ENCODE results near the gene B3GLCT. TPM values are rescaled to one million over a fixed set of nuclear protein-coding genes. Genes with fewer than 3 reads are reported as not detected.

B3GLCT gene
- total RNA-seq, 4 donors from 2014 or later: 10.8 to 14.0 (median 11.8) TPM

GRCh38 chr13:31356991-31357390 lies 157.2 kb downstream of the B3GLCT start:
- Histone ChIP-seq H3K9me3 (no peaks in the 10 kb centered on the region), H3K4me1 (no peaks in the 10 kb centered on the region), H3K4me3 (replicated peaks in 1 of 3) (no peak overlapping the region), H3K27me3 (no peaks in the 10 kb centered on the region), H3K36me3 (no peaks in the 10 kb centered on the region), H3K27ac (no peak overlapping the region)
- no peak for DNase-seq
- intact Hi-C loops (cut with DNase I): no loop called here
- TF ChIP-seq CTCF (IDR thresholded peaks at IDR 0.05): no peak
- TF ChIP-seq POLR2A (IDR thresholded peaks at IDR 0.05): no peak
- 84 to 86% methylated on average over 3 of the region's 3 CpGs for WGBS, 2 donors

- Histone ChIP-seq H3K9me3 (no peaks in the 10 kb centered on the region), H3K4me3 (replicated peaks in 1 of 3) (no peak overlapping the region), H3K4me1 (no peaks in the 10 kb centered on the region), H3K27ac (no peak overlapping the region), H3K36me3 (no peaks in the 10 kb centered on the region), H3K27me3 (no peaks in the 10 kb centered on the region)
- no peak for DNase-seq
- WGBS, 2 donors: 43 to 54% methylated on average over 2 of the region's 2 CpGs
- no peak for TF ChIP-seq POLR2A (IDR thresholded peaks at IDR 0.05)
- intact Hi-C loops (cut with DNase I): no loop called here
Observed at GRCh38 chr13:31357581-31357980, 157.8 kb downstream of the B3GLCT start.

- H3K4me1 ChIP-seq: no peaks in the 10 kb centered on the region
- no peaks in the 10 kb centered on the region for H3K9me3 ChIP-seq
- 83 to 85% methylated on average over 1 of the region's 1 CpG for WGBS, 2 donors
- DNase-seq: no peak
- H3K27me3 ChIP-seq: no peaks in the 10 kb centered on the region
- H3K27ac ChIP-seq: no peak overlapping the region
- H3K36me3 ChIP-seq: no peaks in the 10 kb centered on the region
- intact Hi-C loops (cut with DNase I): no loop called here
- TF ChIP-seq POLR2A (IDR thresholded peaks at IDR 0.05): no peak
- no peak for TF ChIP-seq CTCF (IDR thresholded peaks at IDR 0.05)
- H3K4me3 ChIP-seq (replicated peaks in 1 of 3): no peak overlapping the region
Observed at GRCh38 chr13:31361673-31362072, 161.9 kb downstream of the B3GLCT start.

- Histone ChIP-seq H3K27me3 (no peaks in the 10 kb centered on the region), H3K4me3 (replicated peaks in 1 of 3) (no peak overlapping the region), H3K4me1 (no peaks in the 10 kb centered on the region), H3K27ac (no peak overlapping the region), H3K9me3 (no peaks in the 10 kb centered on the region), H3K36me3 (no peaks in the 10 kb centered on the region)
- intact Hi-C loops (cut with DNase I): no loop called here
- no peak for DNase-seq
- no peak for TF ChIP-seq CTCF (IDR thresholded peaks at IDR 0.05)
- no peak for TF ChIP-seq POLR2A (IDR thresholded peaks at IDR 0.05)
- 65 to 67% methylated on average over 4 of the region's 4 CpGs for WGBS, 2 donors
Observed at GRCh38 chr13:31365630-31366029, 165.9 kb downstream of the B3GLCT start.

- TF ChIP-seq CTCF (IDR thresholded peaks at IDR 0.05) (no peak), POLR2A (IDR thresholded peaks at IDR 0.05) (no peak)
- no peak overlapping the region for H3K27ac ChIP-seq
- no peaks in the 10 kb centered on the region for H3K27me3 ChIP-seq
- no peaks in the 10 kb centered on the region for H3K9me3 ChIP-seq
- H3K4me3 ChIP-seq (replicated peaks in 1 of 3): no peak overlapping the region
- WGBS, 2 donors: 81 to 82% methylated on average over 2 of the region's 2 CpGs
- intact Hi-C loops (cut with DNase I): no loop called here
- H3K4me1 ChIP-seq: no peaks in the 10 kb centered on the region
- DNase-seq: no peak
- no peaks in the 10 kb centered on the region for H3K36me3 ChIP-seq
Observed at GRCh38 chr13:31367410-31367809, 167.6 kb downstream of the B3GLCT start.

GRCh38 chr13:31369213-31369612 lies 169.4 kb downstream of the B3GLCT start:
- Histone ChIP-seq H3K36me3 (no peaks in the 10 kb centered on the region), H3K4me1 (peaks cover 0 to 8% of the 10 kb centered on the region in 2 donors), H3K27ac (no peak overlapping the region), H3K4me3 (replicated peaks in 1 of 3) (no peak overlapping the region), H3K9me3 (no peaks in the 10 kb centered on the region), H3K27me3 (no peaks in the 10 kb centered on the region)
- intact Hi-C loops (cut with DNase I): no loop called here
- no peak for DNase-seq
- no peak for TF ChIP-seq POLR2A (IDR thresholded peaks at IDR 0.05)
- TF ChIP-seq CTCF (IDR thresholded peaks at IDR 0.05): no peak
